ENCODE results near the gene KIF18A.

DNA sequence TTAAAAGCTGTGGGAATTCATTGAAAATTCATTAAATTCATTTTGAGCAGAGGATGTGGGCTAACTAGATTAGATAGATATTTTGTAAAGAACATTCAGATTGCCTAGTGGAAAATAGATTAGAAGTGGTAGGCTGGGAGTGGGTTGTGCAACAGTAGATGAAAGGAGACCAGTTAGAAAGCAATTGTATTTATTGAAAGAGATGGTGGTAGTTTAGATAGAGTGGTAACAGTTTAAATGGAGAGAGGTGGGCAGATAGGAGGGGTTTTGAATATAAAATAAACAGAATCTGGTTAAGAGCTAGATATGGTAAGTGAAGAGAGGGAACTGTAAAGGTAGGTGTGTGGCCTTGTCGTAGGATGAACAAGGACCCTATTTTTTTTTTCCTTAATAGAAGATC, 34.8 kb upstream of the KIF18A start:
- TF ChIP-seq YY1 (IDR thresholded peaks at IDR 0.05; ENCODE audit: low read depth, low read length) (no peak), EZH2 (IDR thresholded peaks at IDR 0.05; ENCODE audit: low read depth, low read length, severe bottlenecking) (no peak), EP300 (IDR thresholded peaks at IDR 0.05; ENCODE audit: borderline replicate concordance in 1 of 2, low read depth in 2 of 2, low read length in 2 of 2) (no peak), POLR2A (IDR thresholded peaks at IDR 0.05; ENCODE audit: control extremely low read depth in 1 of 2, low read depth in 2 of 2, low read length in 2 of 2) (no peak), CHD2 (IDR thresholded peaks at IDR 0.05; ENCODE audit: low read length) (no peak), KDM4A (IDR thresholded peaks at IDR 0.05; ENCODE audit: low read depth, low read length, severe bottlenecking) (no peak), ASH2L (IDR thresholded peaks at IDR 0.05; ENCODE audit: low read length) (no peak), ZNF274 (IDR thresholded peaks at IDR 0.05; ENCODE audit: borderline replicate concordance, extremely low read depth, low read length) (no peak), POLR2AphosphoS5 (IDR thresholded peaks at IDR 0.05; ENCODE audit: low read depth, low read length) (no peak), ATF2 (IDR thresholded peaks at IDR 0.05; ENCODE audit: low read length) (no peak)
- TF ChIP-seq, protein P1, sequence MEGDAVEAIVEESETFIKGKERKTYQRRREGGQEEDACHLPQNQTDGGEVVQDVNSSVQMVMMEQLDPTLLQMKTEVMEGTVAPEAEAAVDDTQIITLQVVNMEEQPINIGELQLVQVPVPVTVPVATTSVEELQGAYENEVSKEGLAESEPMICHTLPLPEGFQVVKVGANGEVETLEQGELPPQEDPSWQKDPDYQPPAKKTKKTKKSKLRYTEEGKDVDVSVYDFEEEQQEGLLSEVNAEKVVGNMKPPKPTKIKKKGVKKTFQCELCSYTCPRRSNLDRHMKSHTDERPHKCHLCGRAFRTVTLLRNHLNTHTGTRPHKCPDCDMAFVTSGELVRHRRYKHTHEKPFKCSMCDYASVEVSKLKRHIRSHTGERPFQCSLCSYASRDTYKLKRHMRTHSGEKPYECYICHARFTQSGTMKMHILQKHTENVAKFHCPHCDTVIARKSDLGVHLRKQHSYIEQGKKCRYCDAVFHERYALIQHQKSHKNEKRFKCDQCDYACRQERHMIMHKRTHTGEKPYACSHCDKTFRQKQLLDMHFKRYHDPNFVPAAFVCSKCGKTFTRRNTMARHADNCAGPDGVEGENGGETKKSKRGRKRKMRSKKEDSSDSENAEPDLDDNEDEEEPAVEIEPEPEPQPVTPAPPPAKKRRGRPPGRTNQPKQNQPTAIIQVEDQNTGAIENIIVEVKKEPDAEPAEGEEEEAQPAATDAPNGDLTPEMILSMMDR (IDR thresholded peaks at IDR 0.05; ENCODE audit: control extremely low read depth in 1 of 3, insufficient read depth in 1 of 3, low read depth in 1 of 3, low read length in 3 of 3): no peak
